Esophagus squamous epithelium (tissue), 5 donors: ENCODE measurements around the gene SLC31A2. TPM values are rescaled to one million over a fixed set of nuclear protein-coding genes. Genes with fewer than 3 reads are reported as not detected.
A peak's percentile ranks its signal among the peaks of the same experiment; 100 is the strongest.
"Not testable (repeated sequence)": the region's sequence is repeated elsewhere in the genome, so short reads cannot be mapped to it uniquely, and the experiment has no call there.

Experiments
- DNase-seq: peaks from one replicate; lab custom pipeline; 2025; lab: John Stamatoyannopoulos, UW
- H3K27ac ChIP-seq, 4 donors: fragments of 200-600 bp; sonication (generic); one replicate each; pipeline ENCODE4 v1.5.1; 2016 to 2019; ENCODE audit warnings: mild to moderate bottlenecking in 1 of 4
- H3K27me3 ChIP-seq, 4 donors: fragments of 200-600 bp; sonication (generic); 1 replicate in 3 of 4; 2 replicates in 1 of 4; pipeline versions ENCODE4 v1.5.1 to v1.6.0; 2017 to 2021; ENCODE audit warnings: antibody characterized with exemption in 1 of 4
- H3K36me3 ChIP-seq, 3 donors: fragments of 200-600 bp; sonication (generic); one replicate each; pipeline ENCODE4 v1.5.1; 2016 to 2019
- H3K4me1 ChIP-seq, 3 donors: fragments of 200-600 bp; sonication (generic); one replicate each; pipeline ENCODE4 v1.5.1; 2017 to 2019
- H3K4me3 ChIP-seq, 4 donors: fragments of 200-600 bp; sonication (generic); 1 replicate in 3 of 4; 2 replicates in 1 of 4; pipeline ENCODE4 v1.5.1; 2016 to 2019; ENCODE audit warnings: mild to moderate bottlenecking in 2 of 4, moderate library complexity in 1 of 4
- H3K9me3 ChIP-seq, 3 donors: fragments of 200-600 bp; sonication (generic); one replicate each; pipeline ENCODE4 v1.5.1; 2016 to 2019
- POLR2A ChIP-seq, 4 donors: fragments of 450-650 bp; IDR thresholded peaks; one replicate each; pipeline ENCODE4 v1.6.1; 2017; ENCODE audit warnings: antibody characterized with exemption in 4 of 4, mild to moderate bottlenecking in 4 of 4, moderate library complexity in 3 of 4
- WGBS, 2 donors: methylation state at CpG; one replicate each; pipeline ENCODE4 v1.1.5; 2018; 5-methylcytosine and 5-hydroxymethylcytosine counted together
- intact Hi-C: fragments of 100-400 bp; cut with DNase I; formaldehyde crosslinking; loops from one replicate; pipeline ENCODE4 v1.15.0; 2022
- total RNA-seq, 4 donors: library from RNA; depleted of rRNA; stranded (reverse); fragments of >200 nt; gene quantifications; one replicate each; pipeline ENCODE4 v1.1.0, GENCODE V29; 2016
- TF ChIP-seq, protein P1 (sequence below), 6 experiments: fragments of 450-650 bp in 4 of 6; fragments of 200-600 bp in 2 of 6; sonication (generic) in 2 of 6; IDR thresholded peaks; one replicate each; pipeline ENCODE4 v1.5.1; 2016 to 2019; ENCODE audit warnings: antibody characterized with exemption in 6 of 6, mild to moderate bottlenecking in 4 of 6, moderate library complexity in 4 of 6
- donor health status: DM: yes; HTN: yes; CAD: no.

The SLC31A2 gene
- total RNA-seq, 4 donors from 2014 or later, result 7.1 to 15.2 (median 12.8) TPM

DNA sequence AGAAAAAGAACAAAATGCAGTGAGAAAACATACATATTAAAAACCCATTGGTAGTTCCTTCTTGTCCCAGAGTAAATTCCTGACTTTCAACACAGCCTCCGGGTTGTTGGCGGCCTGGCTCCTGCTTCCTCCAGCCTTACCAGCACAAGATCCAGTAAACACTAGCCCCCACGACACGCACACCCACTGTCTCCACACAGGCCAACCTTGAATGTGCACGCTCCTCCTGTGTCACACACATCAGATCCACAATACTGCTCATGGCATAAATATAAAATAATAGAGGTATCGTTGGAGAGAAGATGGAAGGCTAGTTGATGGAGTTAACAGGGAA lies 2.5 kb upstream of the SLC31A2 start:
- DNase-seq, result no peak
- TF ChIP-seq POLR2A (IDR thresholded peaks at IDR 0.05), result no peak
- TF ChIP-seq, protein P1, sequence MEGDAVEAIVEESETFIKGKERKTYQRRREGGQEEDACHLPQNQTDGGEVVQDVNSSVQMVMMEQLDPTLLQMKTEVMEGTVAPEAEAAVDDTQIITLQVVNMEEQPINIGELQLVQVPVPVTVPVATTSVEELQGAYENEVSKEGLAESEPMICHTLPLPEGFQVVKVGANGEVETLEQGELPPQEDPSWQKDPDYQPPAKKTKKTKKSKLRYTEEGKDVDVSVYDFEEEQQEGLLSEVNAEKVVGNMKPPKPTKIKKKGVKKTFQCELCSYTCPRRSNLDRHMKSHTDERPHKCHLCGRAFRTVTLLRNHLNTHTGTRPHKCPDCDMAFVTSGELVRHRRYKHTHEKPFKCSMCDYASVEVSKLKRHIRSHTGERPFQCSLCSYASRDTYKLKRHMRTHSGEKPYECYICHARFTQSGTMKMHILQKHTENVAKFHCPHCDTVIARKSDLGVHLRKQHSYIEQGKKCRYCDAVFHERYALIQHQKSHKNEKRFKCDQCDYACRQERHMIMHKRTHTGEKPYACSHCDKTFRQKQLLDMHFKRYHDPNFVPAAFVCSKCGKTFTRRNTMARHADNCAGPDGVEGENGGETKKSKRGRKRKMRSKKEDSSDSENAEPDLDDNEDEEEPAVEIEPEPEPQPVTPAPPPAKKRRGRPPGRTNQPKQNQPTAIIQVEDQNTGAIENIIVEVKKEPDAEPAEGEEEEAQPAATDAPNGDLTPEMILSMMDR (IDR thresholded peaks at IDR 0.05), result no peak
- Histone ChIP-seq H3K9me3 (no peaks in the 10 kb centered on the region), H3K4me1 (peaks cover 12 to 26% (median 12%) of the 10 kb centered on the region in 3 donors), H3K4me3 (no peak overlapping the region), H3K27ac (no peak overlapping the region), H3K27me3 (peaks cover 0 to 27% (median 0%) of the 10 kb centered on the region in 4 donors), H3K36me3 (no peaks in the 10 kb centered on the region)
- WGBS, 2 donors, result 84 to 93% methylated on average over 6 of the region's 6 CpGs
- intact Hi-C loops, result no loop called here

DNA sequence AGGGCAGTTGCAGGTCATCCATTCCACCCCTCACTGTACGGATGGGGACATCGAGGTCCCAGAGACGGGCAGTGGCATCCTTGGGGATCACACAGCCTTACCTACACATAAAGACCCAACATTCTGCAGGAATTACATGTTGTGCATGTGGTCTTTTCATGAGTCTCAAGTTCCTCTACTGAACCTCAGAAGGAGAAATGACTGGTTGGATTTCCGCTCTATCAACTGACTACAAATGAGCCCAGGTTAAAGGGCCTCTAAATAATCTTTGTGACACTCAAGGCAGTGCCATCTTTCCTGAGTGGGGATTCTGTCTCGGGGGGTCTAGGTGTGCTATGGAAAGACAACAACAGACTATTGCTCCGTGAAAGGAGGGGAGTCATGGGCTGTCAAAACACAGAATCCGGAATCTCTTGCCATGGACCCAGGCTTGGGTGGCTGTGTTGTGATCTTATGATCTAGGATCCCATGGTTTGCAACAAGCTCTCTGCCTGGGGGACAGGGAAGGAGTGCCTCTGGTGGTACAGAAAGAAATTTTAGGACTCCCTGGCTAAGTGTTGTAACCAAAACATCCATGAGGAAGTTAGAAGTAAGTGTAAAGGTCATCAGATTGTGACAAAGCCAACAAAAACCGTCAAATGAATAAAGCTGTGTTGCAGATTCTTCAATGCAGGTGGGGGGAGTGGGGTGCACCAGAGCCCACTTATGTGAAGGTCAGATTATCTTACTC lies 1.9 kb upstream of the SLC31A2 start:
- intact Hi-C loops, result no loop called here
- H3K9me3 ChIP-seq, result no peaks in the 10 kb centered on the region
- no peak for TF ChIP-seq POLR2A (IDR thresholded peaks at IDR 0.05)
- TF ChIP-seq, protein P1 (IDR thresholded peaks at IDR 0.05), result no peak
- 92 to 95% methylated on average over 8 of the region's 8 CpGs for WGBS, 2 donors
- H3K36me3 ChIP-seq, result no peaks in the 10 kb centered on the region
- H3K27me3 ChIP-seq, result peaks cover 0 to 21% (median 0%) of the 10 kb centered on the region in 4 donors
- H3K4me1 ChIP-seq, result peaks cover 12 to 32% (median 12%) of the 10 kb centered on the region in 3 donors
- no peak overlapping the region for H3K4me3 ChIP-seq
- no peak for DNase-seq
- peak overlapping the region in 1 of 4 donors; percentile 22 for H3K27ac ChIP-seq

DNA sequence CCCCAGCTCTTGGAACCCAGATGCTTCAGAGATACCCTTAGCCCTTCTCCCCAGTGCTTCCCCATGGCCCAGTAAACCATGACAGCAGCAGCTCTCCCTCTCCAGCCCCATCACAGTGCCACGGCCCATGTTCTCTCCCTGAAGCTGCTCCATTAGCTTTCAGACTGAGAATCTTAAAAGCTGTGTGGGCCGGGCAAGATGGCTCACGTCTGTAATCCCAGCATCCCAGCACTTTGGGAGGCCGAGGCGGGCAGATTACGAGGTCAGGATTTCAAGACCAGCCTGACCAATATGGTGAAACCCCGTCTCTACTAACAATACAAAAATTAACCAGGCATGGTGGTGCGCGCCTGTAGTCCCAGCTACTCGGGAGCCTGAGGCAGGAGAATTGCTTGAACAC lies 1.2 kb upstream of the SLC31A2 start:
- intact Hi-C loops, H3K9me3 ChIP-seq, H3K36me3 ChIP-seq, DNase-seq, H3K4me3 ChIP-seq: not testable (repeated sequence)
- peaks cover 0 to 16% (median 0%) of the 10 kb centered on the region in 4 donors for H3K27me3 ChIP-seq
- peak overlapping the region in 1 of 4 donors; percentile 22 for H3K27ac ChIP-seq
- peaks cover 12 to 39% (median 12%) of the 10 kb centered on the region in 3 donors for H3K4me1 ChIP-seq
- WGBS, 2 donors, result 98 to 100% methylated on average over 3 to 6 of the region's 10 CpGs

DNA sequence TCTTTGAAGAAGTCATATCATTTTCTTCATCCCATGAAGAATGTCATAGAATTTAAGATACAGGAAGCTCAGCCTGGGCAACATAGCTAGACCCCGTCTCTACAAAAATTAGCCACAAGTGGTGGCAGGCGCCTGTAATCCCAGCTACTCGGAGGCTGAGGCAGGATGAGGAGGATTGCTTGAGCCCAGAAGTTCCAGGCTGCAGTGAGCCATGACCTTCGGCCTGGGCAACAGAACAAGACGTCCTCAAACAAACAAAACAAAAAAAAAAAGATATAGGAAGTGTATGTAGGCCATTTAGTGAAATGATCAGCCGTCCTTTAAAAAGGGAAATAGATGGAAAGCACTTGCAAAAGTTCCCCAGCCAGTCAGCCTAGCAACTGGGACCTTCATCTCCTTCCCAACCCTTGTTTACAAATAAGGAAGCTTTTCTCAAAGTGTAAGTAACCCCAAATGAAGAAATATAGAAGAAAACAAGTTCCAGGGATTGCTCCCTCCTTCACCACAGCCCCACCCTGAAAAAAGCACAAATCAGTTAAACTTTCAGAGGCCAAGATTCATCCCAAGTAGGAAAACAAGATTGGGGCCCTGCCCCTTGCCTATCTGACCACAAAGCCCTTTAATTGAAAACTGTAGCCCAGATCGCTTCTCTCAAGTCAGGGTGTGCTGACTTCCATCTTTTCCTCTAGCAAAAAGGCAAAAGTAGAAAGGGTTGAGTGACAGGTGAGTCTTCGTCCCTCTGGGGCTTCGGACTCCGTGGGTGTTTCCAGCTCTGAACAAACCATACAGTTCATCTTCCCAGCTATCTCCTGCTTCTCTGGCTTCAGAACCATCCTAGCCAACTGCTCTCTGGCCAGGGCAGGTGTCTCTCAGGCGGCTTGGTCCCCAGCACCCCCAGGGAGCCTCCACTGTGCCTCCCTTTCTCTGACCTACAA lies 1.2 kb downstream of the SLC31A2 start:
- TF ChIP-seq, protein P1 (IDR thresholded peaks at IDR 0.05), result no peak
- TF ChIP-seq POLR2A (IDR thresholded peaks at IDR 0.05), result no peak
- Histone ChIP-seq H3K4me1 (peaks cover 12 to 50% (median 12%) of the 10 kb centered on the region in 3 donors), H3K36me3 (peaks cover 0 to 6% (median 0%) of the 10 kb centered on the region in 3 donors), H3K4me3 (peak overlapping the region; percentile 72 to 91 (median 86)), H3K27ac (peak overlapping the region; percentile 75 to 88 (median 86)), H3K9me3 (no peaks in the 10 kb centered on the region), H3K27me3 (no peaks in the 10 kb centered on the region)
- DNase-seq, result no peak
- 45 to 47% methylated on average over 11 of the region's 11 CpGs for WGBS, 2 donors
- intact Hi-C loops, result no loop called here

DNA sequence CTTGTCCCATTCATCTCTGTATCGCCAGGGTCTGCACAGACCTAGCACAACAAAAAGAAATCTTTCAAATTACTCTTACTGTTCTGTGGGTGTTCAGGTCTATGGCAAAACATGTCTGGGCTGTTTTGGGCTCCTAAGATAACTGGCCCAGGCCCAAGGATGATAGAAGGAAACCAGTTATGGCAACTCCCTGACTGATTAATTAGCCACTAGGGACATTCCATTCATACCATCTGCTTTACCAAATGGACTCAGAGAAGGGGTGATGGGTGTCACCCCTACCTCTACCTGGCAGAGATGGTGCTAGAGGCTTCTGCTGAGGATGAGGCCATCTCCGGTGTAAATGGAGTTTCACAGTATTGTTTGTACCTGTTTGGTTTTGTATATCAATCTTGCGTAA lies 1.9 kb downstream of the SLC31A2 start:
- H3K27ac ChIP-seq, result peak overlapping the region; percentile 44 to 88 (median 76)
- H3K27me3 ChIP-seq, result no peaks in the 10 kb centered on the region
- DNase-seq, result no peak
- WGBS, 2 donors, result 51 to 60% methylated on average over 3 of the region's 3 CpGs
- H3K36me3 ChIP-seq, result peaks cover 0 to 13% (median 0%) of the 10 kb centered on the region in 3 donors
- intact Hi-C loops, result no loop called here
- no peak for TF ChIP-seq POLR2A (IDR thresholded peaks at IDR 0.05)
- TF ChIP-seq, protein P1 (IDR thresholded peaks at IDR 0.05), result peak in 2 of 6 experiments; percentile 19 to 39
- H3K4me1 ChIP-seq, result peaks cover 12 to 50% (median 12%) of the 10 kb centered on the region in 3 donors
- H3K4me3 ChIP-seq, result peak overlapping the region in 3 of 4 donors; percentile 86 to 91 (median 87)
- no peaks in the 10 kb centered on the region for H3K9me3 ChIP-seq
